Breast epithelium (tissue), 3 donors: ENCODE data around the gene SURF4.

ENCODE experiments used
- CTCF ChIP-seq, 3 donors: fragments of 450-650 bp; IDR thresholded peaks; one replicate each; pipeline ENCODE4 v1.5.1; 2016 to 2017; ENCODE audit warnings: antibody characterized with exemption in 3 of 3, mild to moderate bottlenecking in 3 of 3, moderate library complexity in 3 of 3
- POLR2A ChIP-seq: fragments of 450-650 bp; IDR thresholded peaks from one replicate; pipeline ENCODE4 v1.6.1; 2016; ENCODE audit warnings: antibody characterized with exemption, mild to moderate bottlenecking, moderate library complexity

- TF ChIP-seq CTCF (IDR thresholded peaks at IDR 0.05), result no peak
- no peak for TF ChIP-seq POLR2A
Observed at GRCh38 chr9:133401588-133401987, 25.7 kb upstream of the SURF4 start.
